ENCODE results near the gene ANO9.
"Not testable (repeated sequence)": the region's sequence is repeated elsewhere in the genome, so short reads cannot be mapped to it uniquely, and the experiment has no call there.

Gene ANO9

DNA sequence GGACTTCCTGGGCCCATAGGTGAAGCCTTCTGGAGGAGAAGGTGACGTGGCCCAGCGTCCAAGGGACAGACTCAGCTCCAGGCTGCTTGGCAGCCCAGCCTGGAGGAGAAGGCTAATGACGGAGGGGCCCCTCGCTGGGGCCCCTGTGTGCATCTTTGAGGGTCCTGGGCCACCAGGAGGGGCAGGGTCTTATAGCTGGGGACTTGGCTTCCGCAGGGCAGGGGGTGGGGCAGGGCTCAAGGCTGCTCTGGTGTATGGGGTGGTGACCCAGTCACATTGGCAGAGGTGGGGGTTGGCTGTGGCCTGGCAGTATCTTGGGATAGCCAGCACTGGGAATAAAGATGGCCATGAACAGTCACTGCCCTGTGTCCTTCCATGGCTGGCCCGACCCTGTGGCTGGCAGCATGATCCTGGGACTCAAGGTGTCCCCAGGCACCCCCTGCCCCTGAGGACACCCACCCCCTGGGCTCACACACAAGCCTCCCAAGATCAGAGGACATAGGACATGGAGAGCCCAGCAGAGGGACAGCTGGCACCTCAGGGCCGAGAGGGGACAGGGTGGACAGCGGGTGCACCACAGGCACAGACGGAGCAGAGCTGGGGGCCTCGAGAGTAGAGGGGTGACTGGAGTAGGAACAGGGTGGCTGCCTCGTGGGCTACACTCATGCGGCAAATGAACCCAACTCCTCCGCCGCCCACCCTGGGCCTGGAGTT lies 37.1 kb downstream of the ANO9 start:
- TF ChIP-seq, protein P1, sequence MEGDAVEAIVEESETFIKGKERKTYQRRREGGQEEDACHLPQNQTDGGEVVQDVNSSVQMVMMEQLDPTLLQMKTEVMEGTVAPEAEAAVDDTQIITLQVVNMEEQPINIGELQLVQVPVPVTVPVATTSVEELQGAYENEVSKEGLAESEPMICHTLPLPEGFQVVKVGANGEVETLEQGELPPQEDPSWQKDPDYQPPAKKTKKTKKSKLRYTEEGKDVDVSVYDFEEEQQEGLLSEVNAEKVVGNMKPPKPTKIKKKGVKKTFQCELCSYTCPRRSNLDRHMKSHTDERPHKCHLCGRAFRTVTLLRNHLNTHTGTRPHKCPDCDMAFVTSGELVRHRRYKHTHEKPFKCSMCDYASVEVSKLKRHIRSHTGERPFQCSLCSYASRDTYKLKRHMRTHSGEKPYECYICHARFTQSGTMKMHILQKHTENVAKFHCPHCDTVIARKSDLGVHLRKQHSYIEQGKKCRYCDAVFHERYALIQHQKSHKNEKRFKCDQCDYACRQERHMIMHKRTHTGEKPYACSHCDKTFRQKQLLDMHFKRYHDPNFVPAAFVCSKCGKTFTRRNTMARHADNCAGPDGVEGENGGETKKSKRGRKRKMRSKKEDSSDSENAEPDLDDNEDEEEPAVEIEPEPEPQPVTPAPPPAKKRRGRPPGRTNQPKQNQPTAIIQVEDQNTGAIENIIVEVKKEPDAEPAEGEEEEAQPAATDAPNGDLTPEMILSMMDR (IDR thresholded peaks at IDR 0.05; ENCODE audit: low read depth, low read length), result no peak
- in situ Hi-C loops (cut with HindIII; ENCODE audit: low sequenced_read_pairs), result no loop called here
- no peak overlapping the region for H3K4me3 ChIP-seq (ENCODE audit: low read depth, low read length)
- DNase-seq (ENCODE audit: low read depth, low spot score), result no peak

DNA sequence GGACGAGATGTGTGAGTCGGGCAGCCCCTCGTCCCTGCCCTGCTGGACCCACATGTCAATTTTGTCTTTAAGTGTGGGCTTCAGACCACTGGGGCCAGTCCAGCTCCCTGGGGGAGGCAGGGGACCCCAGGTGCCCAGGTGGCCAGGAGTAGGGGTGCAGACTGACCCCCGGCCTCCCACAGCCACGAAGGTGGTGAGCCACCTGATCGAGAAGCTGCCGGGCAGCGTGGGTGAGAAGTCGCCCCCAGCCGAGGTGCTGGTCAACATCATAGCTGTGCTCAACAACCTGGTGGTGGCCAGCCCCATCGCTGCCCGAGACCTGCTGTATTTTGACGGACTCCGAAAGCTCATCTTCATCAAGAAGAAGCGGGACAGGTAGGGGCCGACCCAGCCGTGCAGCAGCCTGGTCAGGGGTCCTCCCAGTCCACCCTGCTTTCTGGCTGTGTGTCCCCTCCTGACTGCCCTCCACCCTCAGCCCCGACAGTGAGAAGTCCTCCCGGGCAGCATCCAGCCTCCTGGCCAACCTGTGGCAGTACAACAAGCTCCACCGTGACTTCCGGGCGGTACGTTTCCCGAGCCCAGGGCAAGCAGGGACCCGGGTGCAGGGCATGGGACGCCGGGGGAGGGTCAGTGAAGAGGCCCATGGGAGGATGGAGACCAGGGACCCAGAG lies 37.9 kb downstream of the ANO9 start:
- in situ Hi-C loops (cut with HindIII; ENCODE audit: low sequenced_read_pairs), result no loop called here
- DNase-seq (ENCODE audit: low read depth, low spot score), result no peak
- TF ChIP-seq, protein P1 (IDR thresholded peaks at IDR 0.05; ENCODE audit: low read depth, low read length), result no peak

DNA sequence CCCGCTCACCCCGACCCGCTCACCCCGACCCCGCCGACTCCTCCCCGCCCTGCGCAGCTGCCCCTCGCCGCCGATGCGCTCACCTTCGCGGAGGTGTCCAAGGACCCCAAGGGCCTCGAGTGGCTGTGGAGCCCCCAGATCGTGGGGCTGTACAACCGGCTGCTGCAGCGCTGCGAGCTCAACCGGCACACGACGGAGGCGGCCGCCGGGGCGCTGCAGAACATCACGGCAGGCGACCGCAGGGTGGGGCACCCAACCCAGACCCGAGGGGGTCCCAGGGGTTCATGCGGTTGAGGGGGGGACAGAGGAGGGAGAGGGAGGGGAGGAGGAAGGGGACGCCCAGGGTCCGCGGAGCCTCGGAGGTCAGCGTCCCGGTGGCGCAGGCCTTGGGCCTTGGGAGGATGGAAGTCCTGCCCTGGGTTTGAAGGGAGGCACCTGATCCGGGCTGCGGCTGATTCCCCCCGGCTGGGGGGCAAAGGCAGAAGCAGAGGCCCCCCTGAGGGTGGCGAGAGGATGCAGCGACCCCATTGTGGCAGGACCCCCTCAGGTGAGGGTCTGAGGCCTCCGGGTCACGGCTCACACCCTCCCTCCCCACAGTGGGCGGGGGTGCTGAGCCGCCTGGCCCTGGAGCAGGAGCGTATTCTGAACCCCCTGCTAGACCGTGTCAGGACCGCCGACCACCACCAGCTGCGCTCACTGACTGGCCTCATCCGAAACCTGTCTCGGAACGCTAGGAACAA lies 38.6 kb downstream of the ANO9 start:
- in situ Hi-C loops (cut with HindIII; ENCODE audit: low sequenced_read_pairs), result no loop called here
- no peak overlapping the region for H3K4me3 ChIP-seq (ENCODE audit: low read depth, low read length)
- TF ChIP-seq, protein P1 (IDR thresholded peaks at IDR 0.05; ENCODE audit: low read depth, low read length), result no peak
- no peak for DNase-seq (ENCODE audit: low read depth, low spot score)

More for the DNA sequence above, 37.9 kb downstream of the ANO9 start:
- no peak overlapping the region for H3K4me3 ChIP-seq (ENCODE audit: low read depth, low read length)

DNA sequence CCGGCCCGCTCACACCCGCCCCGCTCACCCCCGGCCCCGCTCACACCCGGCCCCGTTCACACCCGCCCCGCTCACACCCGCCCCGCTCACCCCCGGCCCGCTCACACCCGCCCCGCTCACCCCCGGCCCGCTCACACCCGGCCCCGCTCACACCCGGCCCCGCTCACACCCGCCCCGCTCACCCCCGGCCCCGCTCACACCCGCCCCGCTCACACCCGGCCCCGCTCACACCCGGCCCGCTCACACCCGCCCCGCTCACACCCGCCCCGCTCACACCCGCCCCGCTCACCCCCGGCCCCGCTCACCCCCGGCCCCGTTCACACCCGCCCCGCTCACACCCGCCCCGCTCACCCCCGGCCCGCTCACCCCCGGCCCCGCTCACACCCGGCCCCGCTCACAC lies 40.6 kb downstream of the ANO9 start:
- H3K4me3 ChIP-seq (ENCODE audit: low read depth, low read length); in situ Hi-C loops (cut with HindIII; ENCODE audit: low sequenced_read_pairs); DNase-seq (ENCODE audit: low read depth, low spot score): not testable (repeated sequence)

DNA sequence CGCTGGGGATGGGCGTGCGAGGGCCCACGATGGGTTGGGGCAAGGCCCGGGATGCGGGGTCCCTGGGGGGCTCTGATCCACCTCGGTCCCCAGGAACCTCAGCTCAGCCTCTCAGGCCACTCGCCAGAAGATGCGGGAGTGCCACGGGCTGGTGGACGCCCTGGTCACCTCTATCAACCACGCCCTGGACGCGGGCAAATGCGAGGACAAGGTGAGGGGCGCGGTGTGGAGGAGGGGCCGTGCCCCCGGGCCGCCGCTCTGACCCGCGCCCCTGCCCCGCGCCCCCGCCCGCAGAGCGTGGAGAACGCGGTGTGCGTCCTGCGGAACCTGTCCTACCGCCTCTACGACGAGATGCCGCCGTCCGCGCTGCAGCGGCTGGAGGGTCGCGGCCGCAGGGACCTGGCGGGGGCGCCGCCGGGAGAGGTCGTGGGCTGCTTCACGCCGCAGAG lies 41.5 kb downstream of the ANO9 start:
- in situ Hi-C loops (cut with HindIII; ENCODE audit: low sequenced_read_pairs), result no loop called here
- TF ChIP-seq, protein P1 (IDR thresholded peaks at IDR 0.05; ENCODE audit: low read depth, low read length), result no peak

DNA sequence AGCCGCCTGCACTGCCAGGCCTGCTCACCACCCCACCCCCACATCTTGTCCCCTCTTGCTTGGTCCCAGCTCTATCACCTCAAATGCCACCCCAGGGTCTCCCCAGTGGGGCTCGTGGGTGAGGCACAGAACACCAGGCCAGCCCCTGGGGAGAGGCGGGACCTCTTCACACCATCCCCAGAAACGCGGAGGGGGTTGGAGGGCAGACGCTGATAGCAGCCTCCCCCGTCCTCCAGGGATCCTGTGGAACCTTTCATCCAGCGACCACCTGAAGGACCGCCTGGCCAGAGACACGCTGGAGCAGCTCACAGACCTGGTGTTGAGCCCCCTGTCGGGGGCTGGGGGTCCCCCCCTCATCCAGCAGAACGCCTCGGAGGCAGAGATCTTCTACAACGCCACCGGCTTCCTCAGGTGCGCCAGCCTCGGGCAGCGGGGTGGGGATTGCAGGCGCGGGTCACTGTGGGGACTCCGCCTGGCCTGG lies 42.0 kb downstream of the ANO9 start:
- TF ChIP-seq, protein P1 (IDR thresholded peaks at IDR 0.05; ENCODE audit: low read depth, low read length), result no peak
- DNase-seq (ENCODE audit: low read depth, low spot score), result no peak
- in situ Hi-C loops (cut with HindIII; ENCODE audit: low sequenced_read_pairs), result no loop called here
- H3K4me3 ChIP-seq (ENCODE audit: low read depth, low read length), result no peak overlapping the region

More for the DNA sequence above, 41.5 kb downstream of the ANO9 start:
- DNase-seq (ENCODE audit: low read depth, low spot score), result no peak
- H3K4me3 ChIP-seq (ENCODE audit: low read depth, low read length), result no peak overlapping the region

Data from astrocyte of the spinal cord (primary cell).